DOHH2 (cell line): ENCODE results near the gene PDHX.

Experiments used
- H3F3A ChIP-seq: fragments of 200-600 bp; sonication (generic), shearing (Covaris generic); 2 replicates; pipeline ENCODE4 v1.6.0; 2016; ENCODE audit warnings: antibody characterized with exemption, mild to moderate bottlenecking; ENCODE audit not compliant: control insufficient read depth, insufficient read depth
- H3K27ac ChIP-seq: fragments of 200-600 bp; sonication (generic); 2 replicates; pipeline ENCODE4 v1.5.1; 2014; ENCODE audit warnings: low read depth, mild to moderate bottlenecking, low read length, moderate library complexity
- H3K27me3 ChIP-seq: fragments of 200-600 bp; sonication (generic); 2 replicates; pipeline ENCODE4 v1.6.1; 2014; ENCODE audit warnings: mild to moderate bottlenecking, low read length, mixed read lengths; ENCODE audit not compliant: control insufficient read depth
- H3K36me3 ChIP-seq: fragments of 200-600 bp; sonication (generic); 2 replicates; pipeline ENCODE4 v1.6.1; 2014; ENCODE audit warnings: mild to moderate bottlenecking, low read length, moderate library complexity, mixed read lengths; ENCODE audit not compliant: control insufficient read depth
- H3K4me1 ChIP-seq: fragments of 200-600 bp; sonication (generic); 2 replicates; pipeline ENCODE4 v1.6.1; 2014; ENCODE audit warnings: mild to moderate bottlenecking, low read length, mixed read lengths; ENCODE audit not compliant: control insufficient read depth
- H3K4me2 ChIP-seq: fragments of 200-600 bp; sonication (generic); 2 replicates; pipeline ENCODE4 v1.6.0; 2014; ENCODE audit warnings: mild to moderate bottlenecking, low read length, moderate library complexity
- H3K4me3 ChIP-seq: fragments of 200-600 bp; sonication (generic); 2 replicates; pipeline ENCODE4 v1.5.1; 2014; ENCODE audit warnings: mild to moderate bottlenecking, low read length, mixed read lengths
- H3K79me2 ChIP-seq: fragments of 200-600 bp; sonication (generic); 2 replicates; pipeline ENCODE4 v1.6.1; 2014; ENCODE audit warnings: mild to moderate bottlenecking, low read length, mixed read lengths; ENCODE audit not compliant: control insufficient read depth
- H3K9me2 ChIP-seq: fragments of 200-600 bp; sonication (generic); replicated peaks from 2 replicates; pipeline ENCODE4 v1.6.1; 2014; ENCODE audit warnings: mild to moderate bottlenecking, low read length, mixed read lengths; ENCODE audit not compliant: control insufficient read depth
- H3K9me3 ChIP-seq: fragments of 200-600 bp; sonication (generic); 2 replicates; pipeline ENCODE4 v1.6.1; 2014; ENCODE audit warnings: antibody characterized with exemption, low read length, mixed read lengths; ENCODE audit not compliant: control insufficient read depth, insufficient read depth
- H4K20me1 ChIP-seq: fragments of 200-600 bp; sonication (generic); 2 replicates; pipeline ENCODE4 v1.6.0; 2014; ENCODE audit warnings: low read depth, mild to moderate bottlenecking, antibody characterized with exemption, low read length, moderate library complexity; ENCODE audit not compliant: control insufficient read depth, insufficient read depth
- CTCF ChIP-seq: fragments of 200-600 bp; sonication (generic); IDR thresholded peaks from one replicate; pipeline ENCODE4 v1.5.1; 2014; ENCODE audit warnings: antibody characterized with exemption, mild to moderate bottlenecking, low read depth, low read length; ENCODE audit not compliant: poor library complexity, severe bottlenecking
- EZH2phosphoT487 ChIP-seq: fragments of 200-600 bp; sonication (generic); IDR thresholded peaks from 2 replicates; pipeline ENCODE4 v1.6.1; 2017; ENCODE audit warnings: borderline replicate concordance, mild to moderate bottlenecking, antibody characterized with exemption, low read length, moderate library complexity, mixed read lengths

PDHX gene

GRCh38 chr11:34962034-34962433 lies 45.6 kb downstream of the PDHX start:
- no peak overlapping the region for H3K4me3 ChIP-seq
- H3K9me2 ChIP-seq, result no peaks in the 10 kb centered on the region
- H3K27me3 ChIP-seq, result no peaks in the 10 kb centered on the region
- no peaks in the 10 kb centered on the region for H3K79me2 ChIP-seq
- no peaks in the 10 kb centered on the region for H3F3A ChIP-seq
- TF ChIP-seq CTCF, result no peak
- TF ChIP-seq EZH2phosphoT487, result no peak
- no peaks in the 10 kb centered on the region for H4K20me1 ChIP-seq
- no peak overlapping the region for H3K4me2 ChIP-seq
- 0 out of 2 replicates have a peak, but pooled peaks cover 2% of the 10 kb centered on the region for H3K36me3 ChIP-seq
- H3K9me3 ChIP-seq, result no peaks in the 10 kb centered on the region
- no peak overlapping the region for H3K27ac ChIP-seq
- no peaks in the 10 kb centered on the region for H3K4me1 ChIP-seq

- H4K20me1 ChIP-seq, result no peaks in the 10 kb centered on the region
- H3F3A ChIP-seq, result no peaks in the 10 kb centered on the region
- H3K4me1 ChIP-seq, result no peaks in the 10 kb centered on the region
- H3K9me2 ChIP-seq, result no peaks in the 10 kb centered on the region
- H3K27me3 ChIP-seq, result no peaks in the 10 kb centered on the region
- 0 out of 2 replicates have a peak, but pooled peaks cover 2% of the 10 kb centered on the region for H3K36me3 ChIP-seq
- no peak overlapping the region for H3K4me3 ChIP-seq
- H3K27ac ChIP-seq, result no peak overlapping the region
- no peak overlapping the region for H3K4me2 ChIP-seq
- no peaks in the 10 kb centered on the region for H3K79me2 ChIP-seq
- no peak for TF ChIP-seq CTCF
- TF ChIP-seq EZH2phosphoT487, result no peak
- H3K9me3 ChIP-seq, result no peaks in the 10 kb centered on the region
Observed at GRCh38 chr11:34963351-34963750, 46.9 kb downstream of the PDHX start.

GRCh38 chr11:34964610-34965331 lies 48.4 kb downstream of the PDHX start:
- Histone ChIP-seq H3K4me2 (no peak overlapping the region), H3K4me1 (no peaks in the 10 kb centered on the region), H3F3A (no peaks in the 10 kb centered on the region), H3K27me3 (no peaks in the 10 kb centered on the region), H4K20me1 (no peaks in the 10 kb centered on the region), H3K79me2 (no peaks in the 10 kb centered on the region), H3K9me2 (no peaks in the 10 kb centered on the region), H3K9me3 (no peaks in the 10 kb centered on the region), H3K27ac (no peak overlapping the region), H3K36me3 (0 out of 2 replicates have a peak, but pooled peaks cover 2% of the 10 kb centered on the region), H3K4me3 (no peak overlapping the region)
- no peak for TF ChIP-seq EZH2phosphoT487
- no peak for TF ChIP-seq CTCF
